Stimulated activated naive CD8-positive, alpha-beta T cell treated with anti-CD3 and anti-CD28 coated beads, Interleukin-15, Interleukin-2, amounts not matched to agents 100 ng/mL and 50 ng/mL, for 24 hours (primary cell): ENCODE data around the gene DBP.
"Not testable (repeated sequence)": the region's sequence is repeated elsewhere in the genome, so short reads cannot be mapped to it uniquely, and the experiment has no call there.

Source experiments
- H3K27ac Mint-ChIP-seq: one replicate; pipeline ENCODE4 v1.8.0; 2021; ENCODE audit warnings: mild to moderate bottlenecking, mixed read lengths
- H3K27me3 Mint-ChIP-seq: one replicate; pipeline ENCODE4 v1.8.0; 2021; ENCODE audit warnings: mixed read lengths
- H3K36me3 Mint-ChIP-seq: one replicate; pipeline ENCODE4 v1.8.0; 2021; ENCODE audit warnings: low read depth, mixed read lengths
- H3K4me1 Mint-ChIP-seq: one replicate; pipeline ENCODE4 v1.8.0; 2021; ENCODE audit warnings: low read depth, mixed read lengths
- H3K4me3 Mint-ChIP-seq: one replicate; pipeline ENCODE4 v1.8.0; 2021; ENCODE audit warnings: mild to moderate bottlenecking, mixed read lengths
- H3K9me3 Mint-ChIP-seq: one replicate; pipeline ENCODE4 v1.8.0; 2021; ENCODE audit warnings: mixed read lengths

Gene DBP

GRCh38 chr19:48636859-48637448 lies at the start of gene DBP:
Gene DBP, minus strand, starts transcription at chr19:48637379. Its CDS starts 385 bp downstream, at chr19:48636994.
- Mint-ChIP-seq H3K9me3 (no peaks in the 10 kb centered on the region), H3K27me3 (no peaks in the 10 kb centered on the region), H3K4me1 (peaks cover 62% of the 10 kb centered on the region), H3K27ac (peak within 1 kb of the TSS; percentile 97), H3K4me3 (peak within 1 kb of the TSS; percentile 86), H3K36me3 (no peaks in the 10 kb centered on the region)

- H3K27ac Mint-ChIP-seq, H3K9me3 Mint-ChIP-seq, H3K4me3 Mint-ChIP-seq, H3K27me3 Mint-ChIP-seq, H3K36me3 Mint-ChIP-seq, H3K4me1 Mint-ChIP-seq: not testable (repeated sequence)
These were observed 49.5 kb upstream of the DBP start for GRCh38 chr19:48686637-48687036.

- no peaks in the 10 kb centered on the region for H3K27me3 Mint-ChIP-seq
- H3K9me3 Mint-ChIP-seq = no peaks in the 10 kb centered on the region
- no peak overlapping the region for H3K27ac Mint-ChIP-seq
- H3K36me3 Mint-ChIP-seq = no peaks in the 10 kb centered on the region
- H3K4me3 Mint-ChIP-seq = no peak overlapping the region
- H3K4me1 Mint-ChIP-seq = no peaks in the 10 kb centered on the region
These were observed 48.9 kb upstream of the DBP start for GRCh38 chr19:48686088-48686487.

- no peaks in the 10 kb centered on the region for H3K27me3 Mint-ChIP-seq
- H3K4me3 Mint-ChIP-seq = no peak overlapping the region
- H3K4me1 Mint-ChIP-seq = no peaks in the 10 kb centered on the region
- no peaks in the 10 kb centered on the region for H3K9me3 Mint-ChIP-seq
- no peak overlapping the region for H3K27ac Mint-ChIP-seq
- H3K36me3 Mint-ChIP-seq = no peaks in the 10 kb centered on the region
These were observed 48.4 kb upstream of the DBP start for GRCh38 chr19:48685583-48685982.

GRCh38 chr19:48683349-48683748 lies 46.2 kb upstream of the DBP start:
- H3K36me3 Mint-ChIP-seq = no peaks in the 10 kb centered on the region
- H3K4me3 Mint-ChIP-seq = no peak overlapping the region
- no peaks in the 10 kb centered on the region for H3K9me3 Mint-ChIP-seq
- no peaks in the 10 kb centered on the region for H3K27me3 Mint-ChIP-seq
- no peak overlapping the region for H3K27ac Mint-ChIP-seq
- H3K4me1 Mint-ChIP-seq = no peaks in the 10 kb centered on the region

- Mint-ChIP-seq H3K9me3 (no peaks in the 10 kb centered on the region), H3K4me1 (no peaks in the 10 kb centered on the region), H3K27me3 (no peaks in the 10 kb centered on the region), H3K36me3 (no peaks in the 10 kb centered on the region), H3K4me3 (no peak overlapping the region), H3K27ac (no peak overlapping the region)
These were observed 43.9 kb upstream of the DBP start for GRCh38 chr19:48681127-48681470.

- H3K4me3 Mint-ChIP-seq = no peak overlapping the region
- no peak overlapping the region for H3K27ac Mint-ChIP-seq
- peaks cover under 1% of the 10 kb centered on the region for H3K4me1 Mint-ChIP-seq
- no peaks in the 10 kb centered on the region for H3K27me3 Mint-ChIP-seq
- no peaks in the 10 kb centered on the region for H3K9me3 Mint-ChIP-seq
- no peaks in the 10 kb centered on the region for H3K36me3 Mint-ChIP-seq
These were observed 43.4 kb upstream of the DBP start for GRCh38 chr19:48680436-48681126.

GRCh38 chr19:48680006-48680405 lies 42.8 kb upstream of the DBP start:
- H3K4me3 Mint-ChIP-seq, H3K36me3 Mint-ChIP-seq, H3K9me3 Mint-ChIP-seq, H3K4me1 Mint-ChIP-seq, H3K27ac Mint-ChIP-seq, H3K27me3 Mint-ChIP-seq: not testable (repeated sequence)

- H3K36me3 Mint-ChIP-seq = no peaks in the 10 kb centered on the region
- peaks cover 7% of the 10 kb centered on the region for H3K4me1 Mint-ChIP-seq
- H3K4me3 Mint-ChIP-seq = no peak overlapping the region
- H3K9me3 Mint-ChIP-seq = no peaks in the 10 kb centered on the region
- no peaks in the 10 kb centered on the region for H3K27me3 Mint-ChIP-seq
- H3K27ac Mint-ChIP-seq = no peak overlapping the region
These were observed 41.0 kb upstream of the DBP start for GRCh38 chr19:48678201-48678600.

- Mint-ChIP-seq H3K27ac (no peak overlapping the region), H3K27me3 (no peaks in the 10 kb centered on the region), H3K4me1 (peaks cover 7% of the 10 kb centered on the region), H3K4me3 (no peak overlapping the region), H3K36me3 (no peaks in the 10 kb centered on the region), H3K9me3 (no peaks in the 10 kb centered on the region)
These were observed 39.7 kb upstream of the DBP start for GRCh38 chr19:48676887-48677286.

GRCh38 chr19:48676487-48676886 lies 39.3 kb upstream of the DBP start:
- Mint-ChIP-seq H3K36me3 (no peaks in the 10 kb centered on the region), H3K27ac (no peak overlapping the region), H3K4me1 (peaks cover 7% of the 10 kb centered on the region), H3K9me3 (no peaks in the 10 kb centered on the region), H3K27me3 (no peaks in the 10 kb centered on the region), H3K4me3 (no peak overlapping the region)

GRCh38 chr19:48674921-48675824 lies 38.0 kb upstream of the DBP start:
- Mint-ChIP-seq H3K27me3 (no peaks in the 10 kb centered on the region), H3K4me1 (peaks cover 7% of the 10 kb centered on the region), H3K27ac (no peak overlapping the region), H3K9me3 (no peaks in the 10 kb centered on the region), H3K36me3 (no peaks in the 10 kb centered on the region), H3K4me3 (no peak overlapping the region)

- Mint-ChIP-seq H3K4me1 (peaks cover 7% of the 10 kb centered on the region), H3K4me3 (no peak overlapping the region), H3K9me3 (no peaks in the 10 kb centered on the region), H3K27me3 (no peaks in the 10 kb centered on the region), H3K27ac (no peak overlapping the region), H3K36me3 (no peaks in the 10 kb centered on the region)
These were observed 37.1 kb upstream of the DBP start for GRCh38 chr19:48674216-48674809.

GRCh38 chr19:48673436-48674100 lies 36.4 kb upstream of the DBP start:
- H3K4me1 Mint-ChIP-seq = peaks cover 7% of the 10 kb centered on the region
- H3K27me3 Mint-ChIP-seq = no peaks in the 10 kb centered on the region
- H3K4me3 Mint-ChIP-seq = no peak overlapping the region
- no peaks in the 10 kb centered on the region for H3K36me3 Mint-ChIP-seq
- no peaks in the 10 kb centered on the region for H3K9me3 Mint-ChIP-seq
- H3K27ac Mint-ChIP-seq = no peak overlapping the region

GRCh38 chr19:48672994-48673393 lies 35.8 kb upstream of the DBP start, which contains the start of gene NTN5:
Gene NTN5, minus strand, starts transcription at chr19:48673017. Its CDS starts 2,031 bp downstream, at chr19:48670986.
- Mint-ChIP-seq H3K9me3 (no peaks in the 10 kb centered on the region), H3K4me3 (no peak within 1 kb of the TSS), H3K27ac (no peak within 1 kb of the TSS), H3K27me3 (no peaks in the 10 kb centered on the region), H3K36me3 (no peaks in the 10 kb centered on the region), H3K4me1 (peaks cover 7% of the 10 kb centered on the region)
